Measurements from ENCODE around the gene FGF12.
A peak's percentile ranks its signal among the peaks of the same experiment; 100 is the strongest.

Gene FGF12

DNA sequence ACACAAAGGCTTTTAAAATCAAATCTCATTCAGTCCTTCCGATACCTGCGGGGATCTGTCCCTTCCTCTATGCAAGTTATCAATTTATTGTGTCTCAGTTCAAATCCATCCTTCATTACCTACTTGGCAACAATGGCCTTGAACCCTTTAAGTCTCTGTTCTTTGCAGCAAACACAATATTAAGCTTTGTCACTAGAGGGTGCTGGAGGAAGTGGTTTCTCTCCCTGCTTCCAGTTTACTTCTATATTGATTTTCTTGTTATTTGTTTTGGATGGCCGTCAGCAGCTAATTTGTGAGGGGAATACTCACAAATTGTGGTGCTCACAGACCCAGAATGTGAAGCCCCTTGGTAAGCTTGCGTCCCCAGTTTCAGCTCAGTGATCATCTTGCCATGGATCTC lies 278.3 kb downstream of the FGF12 start:
- no peak for DNase-seq
- Histone ChIP-seq H3K36me3 (ENCODE audit: control insufficient read depth in 1 of 2, insufficient read depth in 2 of 2, low read length in 2 of 2) (no peaks in the 10 kb centered on the region), H2BK120ac (ENCODE audit: insufficient read depth, low read length, poor library complexity) (no peak overlapping the region), H3K79me1 (ENCODE audit: low read length) (no peaks in the 10 kb centered on the region), H2BK12ac (ENCODE audit: low read length) (no peak overlapping the region), H3K4me2 (ENCODE audit: low read length) (no peak overlapping the region), H2AFZ (ENCODE audit: insufficient read depth, low read length, poor library complexity) (no peak overlapping the region), H2BK5ac (ENCODE audit: low read depth, low read length, poor library complexity) (no peak overlapping the region), H3K9me3 (ENCODE audit: insufficient read depth, low read depth, low read length) (no peaks in the 10 kb centered on the region), H3K9ac (ENCODE audit: low read length) (no peak overlapping the region), H3K27me3 (ENCODE audit: insufficient read depth, low read length) (no peaks in the 10 kb centered on the region), H4K12ac (ENCODE audit: low read depth, low read length) (no peak overlapping the region), H2AK5ac (ENCODE audit: low read length) (no peak overlapping the region), H3K27ac (ENCODE audit: low read depth, low read length) (no peak overlapping the region), H3K18ac (ENCODE audit: low read length) (no peak overlapping the region), H3K14ac (ENCODE audit: low read length) (no peak overlapping the region), H4K8ac (ENCODE audit: low read depth, low read length) (no peak overlapping the region), H3K4ac (ENCODE audit: low read depth, low read length) (no peak overlapping the region), H4K91ac (ENCODE audit: low read depth, low read length) (no peak overlapping the region), H3K4me1 (ENCODE audit: control insufficient read depth in 1 of 2, insufficient read depth in 2 of 2, low read length in 2 of 2) (no peaks in the 10 kb centered on the region), H3K4me3 (ENCODE audit: low read depth, low read length) (no peak overlapping the region), H3K23ac (ENCODE audit: low read length) (no peak overlapping the region), H3K79me2 (ENCODE audit: control insufficient read depth, insufficient read depth, low read length, poor library complexity) (no peaks in the 10 kb centered on the region)
- WGBS (ENCODE audit: extremely low coverage, insufficient coverage, insufficient read length), result no CpG with 5 or more reads among the region's 4 CpGs

- DNase-seq, result no peak
- WGBS (ENCODE audit: extremely low coverage, insufficient coverage, insufficient read length), result no CpG with 5 or more reads among the region's 10 CpGs
These were observed 281.3 kb downstream of the FGF12 start for GRCh38 chr3:192445770-192446644.

GRCh38 chr3:192444791-192445106 lies 282.6 kb downstream of the FGF12 start:
- H3K9me3 ChIP-seq (ENCODE audit: insufficient read depth, low read depth, low read length), result no peaks in the 10 kb centered on the region
- no peak overlapping the region for H2BK12ac ChIP-seq (ENCODE audit: low read length)
- H4K12ac ChIP-seq (ENCODE audit: low read depth, low read length), result no peak overlapping the region
- H3K36me3 ChIP-seq (ENCODE audit: control insufficient read depth in 1 of 2, insufficient read depth in 2 of 2, low read length in 2 of 2), result no peaks in the 10 kb centered on the region
- H3K27ac ChIP-seq (ENCODE audit: low read depth, low read length), result no peak overlapping the region
- no peak overlapping the region for H3K4me3 ChIP-seq (ENCODE audit: low read depth, low read length)
- H4K8ac ChIP-seq (ENCODE audit: low read depth, low read length), result no peak overlapping the region
- WGBS (ENCODE audit: extremely low coverage, insufficient coverage, insufficient read length), result no CpG with 5 or more reads among the region's 4 CpGs
- no peaks in the 10 kb centered on the region for H3K79me1 ChIP-seq (ENCODE audit: low read length)
- no peak for DNase-seq
- H2AFZ ChIP-seq (ENCODE audit: insufficient read depth, low read length, poor library complexity), result no peak overlapping the region
- H3K14ac ChIP-seq (ENCODE audit: low read length), result no peak overlapping the region
- H3K79me2 ChIP-seq (ENCODE audit: control insufficient read depth, insufficient read depth, low read length, poor library complexity), result no peaks in the 10 kb centered on the region
- H3K4ac ChIP-seq (ENCODE audit: low read depth, low read length), result no peak overlapping the region
- H2BK120ac ChIP-seq (ENCODE audit: insufficient read depth, low read length, poor library complexity), result no peak overlapping the region
- no peak overlapping the region for H4K91ac ChIP-seq (ENCODE audit: low read depth, low read length)
- no peak overlapping the region for H3K9ac ChIP-seq (ENCODE audit: low read length)
- H3K4me2 ChIP-seq (ENCODE audit: low read length), result no peak overlapping the region
- H3K27me3 ChIP-seq (ENCODE audit: insufficient read depth, low read length), result no peaks in the 10 kb centered on the region
- no peak overlapping the region for H2AK5ac ChIP-seq (ENCODE audit: low read length)
- no peak overlapping the region for H2BK5ac ChIP-seq (ENCODE audit: low read depth, low read length, poor library complexity)
- no peak overlapping the region for H3K18ac ChIP-seq (ENCODE audit: low read length)
- no peak overlapping the region for H3K23ac ChIP-seq (ENCODE audit: low read length)
- no peaks in the 10 kb centered on the region for H3K4me1 ChIP-seq (ENCODE audit: control insufficient read depth in 1 of 2, insufficient read depth in 2 of 2, low read length in 2 of 2)

More at GRCh38 chr3:192445770-192446644, 281.3 kb downstream of the FGF12 start:
- Histone ChIP-seq H3K27me3 (ENCODE audit: insufficient read depth, low read length) (no peaks in the 10 kb centered on the region), H2BK120ac (ENCODE audit: insufficient read depth, low read length, poor library complexity) (no peak overlapping the region), H3K4me1 (ENCODE audit: control insufficient read depth in 1 of 2, insufficient read depth in 2 of 2, low read length in 2 of 2) (no peaks in the 10 kb centered on the region), H3K4me2 (ENCODE audit: low read length) (no peak overlapping the region), H3K4ac (ENCODE audit: low read depth, low read length) (no peak overlapping the region), H4K12ac (ENCODE audit: low read depth, low read length) (no peak overlapping the region), H3K4me3 (ENCODE audit: low read depth, low read length) (no peak overlapping the region), H3K14ac (ENCODE audit: low read length) (no peak overlapping the region), H2AFZ (ENCODE audit: insufficient read depth, low read length, poor library complexity) (no peak overlapping the region), H3K79me1 (ENCODE audit: low read length) (no peaks in the 10 kb centered on the region), H3K9ac (ENCODE audit: low read length) (no peak overlapping the region), H4K91ac (ENCODE audit: low read depth, low read length) (no peak overlapping the region), H3K79me2 (ENCODE audit: control insufficient read depth, insufficient read depth, low read length, poor library complexity) (no peaks in the 10 kb centered on the region), H3K9me3 (ENCODE audit: insufficient read depth, low read depth, low read length) (no peaks in the 10 kb centered on the region), H3K23ac (ENCODE audit: low read length) (no peak overlapping the region), H3K18ac (ENCODE audit: low read length) (no peak overlapping the region), H3K27ac (ENCODE audit: low read depth, low read length) (no peak overlapping the region), H2BK5ac (ENCODE audit: low read depth, low read length, poor library complexity) (peak overlapping the region; percentile 60), H2BK12ac (ENCODE audit: low read length) (no peak overlapping the region), H3K36me3 (ENCODE audit: control insufficient read depth in 1 of 2, insufficient read depth in 2 of 2, low read length in 2 of 2) (no peaks in the 10 kb centered on the region), H4K8ac (ENCODE audit: low read depth, low read length) (no peak overlapping the region), H2AK5ac (ENCODE audit: low read length) (no peak overlapping the region)

DNA sequence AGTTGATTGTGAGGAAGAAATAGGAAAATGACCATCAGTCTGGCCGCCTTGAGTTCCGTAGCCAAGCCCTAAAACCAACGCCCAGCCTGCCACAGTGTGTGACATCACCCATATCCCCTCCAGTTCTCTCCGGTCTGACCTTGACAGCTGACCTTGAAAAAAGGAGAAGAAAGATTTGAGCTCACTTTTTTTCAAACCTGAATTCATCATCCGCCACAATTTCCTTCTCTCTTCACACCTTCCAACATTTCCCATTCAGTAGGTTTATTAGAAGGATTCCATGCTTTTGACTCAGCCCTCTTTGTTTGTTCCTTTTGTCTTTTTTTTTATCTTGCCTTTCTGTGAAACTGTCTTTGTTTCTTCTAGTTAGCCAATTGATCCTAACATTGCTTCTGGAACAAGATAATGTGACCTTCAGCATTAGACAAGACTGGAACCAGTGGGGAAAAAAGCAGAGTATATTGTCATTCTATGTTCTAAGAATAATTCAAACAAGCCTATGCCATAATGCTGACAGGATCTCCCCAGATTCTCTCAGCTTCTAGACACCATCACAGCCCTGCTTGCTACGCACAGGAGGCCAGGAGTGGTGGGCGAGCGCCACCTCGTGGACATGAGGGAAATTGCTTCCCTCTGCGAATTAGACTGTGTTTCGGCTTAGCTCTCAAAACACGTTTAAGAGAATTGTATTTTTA lies 283.1 kb downstream of the FGF12 start:
- Histone ChIP-seq H3K4me2 (ENCODE audit: low read length) (no peak overlapping the region), H3K4me1 (ENCODE audit: control insufficient read depth in 1 of 2, insufficient read depth in 2 of 2, low read length in 2 of 2) (no peaks in the 10 kb centered on the region), H3K9me3 (ENCODE audit: insufficient read depth, low read depth, low read length) (no peaks in the 10 kb centered on the region), H4K8ac (ENCODE audit: low read depth, low read length) (no peak overlapping the region), H3K9ac (ENCODE audit: low read length) (no peak overlapping the region), H3K27me3 (ENCODE audit: insufficient read depth, low read length) (no peaks in the 10 kb centered on the region), H3K18ac (ENCODE audit: low read length) (no peak overlapping the region), H3K4me3 (ENCODE audit: low read depth, low read length) (no peak overlapping the region), H3K4ac (ENCODE audit: low read depth, low read length) (no peak overlapping the region), H3K79me1 (ENCODE audit: low read length) (no peaks in the 10 kb centered on the region), H3K27ac (ENCODE audit: low read depth, low read length) (no peak overlapping the region), H2BK12ac (ENCODE audit: low read length) (no peak overlapping the region), H4K12ac (ENCODE audit: low read depth, low read length) (no peak overlapping the region), H3K79me2 (ENCODE audit: control insufficient read depth, insufficient read depth, low read length, poor library complexity) (no peaks in the 10 kb centered on the region), H2AFZ (ENCODE audit: insufficient read depth, low read length, poor library complexity) (no peak overlapping the region), H3K23ac (ENCODE audit: low read length) (no peak overlapping the region), H2BK120ac (ENCODE audit: insufficient read depth, low read length, poor library complexity) (no peak overlapping the region), H3K14ac (ENCODE audit: low read length) (no peak overlapping the region), H3K36me3 (ENCODE audit: control insufficient read depth in 1 of 2, insufficient read depth in 2 of 2, low read length in 2 of 2) (no peaks in the 10 kb centered on the region), H2AK5ac (ENCODE audit: low read length) (no peak overlapping the region), H4K91ac (ENCODE audit: low read depth, low read length) (no peak overlapping the region), H2BK5ac (ENCODE audit: low read depth, low read length, poor library complexity) (no peak overlapping the region)
- WGBS (ENCODE audit: extremely low coverage, insufficient coverage, insufficient read length), result 100% methylated on average over 1 of the region's 12 CpGs
- peak; percentile 43 to 78 for DNase-seq
